Activated CD4-positive, alpha-beta memory T cell treated with anti-CD3 and anti-CD28 coated beads, Interleukin-2, amount 10 ng/mL, durations not matched to agents 7 days and 5 days (primary cell): Measurements from ENCODE around the gene ACRBP. TPM values are rescaled to one million over a fixed set of nuclear protein-coding genes. Genes with fewer than 3 reads are reported as not detected.
A peak's percentile ranks its signal among the peaks of the same experiment; 100 is the strongest.

Experiments
- CTCF ChIA-PET: fragments of 350-600 bp; sonication (Branson Sonifier 250); formaldehyde crosslinking; loops from one replicate; lab custom pipeline; 2021; ENCODE audit warnings: antibody characterized with exemption, inconsistent platforms; lab: Charles Lee
- POLR2A ChIA-PET: fragments of 350-600 bp; sonication (Branson Sonifier 250); formaldehyde crosslinking; loops from one replicate; lab custom pipeline; 2021; ENCODE audit warnings: antibody characterized with exemption; lab: Charles Lee
- DNase-seq: peaks from one replicate; pipeline ENCODE4 v3.0.0-alpha.2; 2020
- H3K27ac Mint-ChIP-seq: one replicate; pipeline ENCODE4 v1.8.0; 2021; ENCODE audit warnings: mild to moderate bottlenecking, mixed read lengths
- H3K27me3 Mint-ChIP-seq: one replicate; pipeline ENCODE4 v1.8.0; 2021; ENCODE audit warnings: mixed read lengths
- H3K36me3 Mint-ChIP-seq: one replicate; pipeline ENCODE4 v1.8.0; 2021; ENCODE audit warnings: low read depth, mixed read lengths
- H3K4me1 Mint-ChIP-seq: one replicate; pipeline ENCODE4 v1.8.0; 2021; ENCODE audit warnings: mixed read lengths
- H3K4me3 Mint-ChIP-seq: one replicate; pipeline ENCODE4 v1.8.0; 2021; ENCODE audit warnings: mild to moderate bottlenecking, mixed read lengths
- H3K9me3 Mint-ChIP-seq: one replicate; pipeline ENCODE4 v1.8.0; 2021; ENCODE audit warnings: mixed read lengths
- total RNA-seq, 2 experiments: library from RNA; stranded (reverse); gene quantifications; one replicate each; pipeline ENCODE4 v1.2.3, GENCODE V29; 2021

Gene ACRBP
- total RNA-seq, 2 experiments from 2014 or later, result 1.8 TPM

DNA sequence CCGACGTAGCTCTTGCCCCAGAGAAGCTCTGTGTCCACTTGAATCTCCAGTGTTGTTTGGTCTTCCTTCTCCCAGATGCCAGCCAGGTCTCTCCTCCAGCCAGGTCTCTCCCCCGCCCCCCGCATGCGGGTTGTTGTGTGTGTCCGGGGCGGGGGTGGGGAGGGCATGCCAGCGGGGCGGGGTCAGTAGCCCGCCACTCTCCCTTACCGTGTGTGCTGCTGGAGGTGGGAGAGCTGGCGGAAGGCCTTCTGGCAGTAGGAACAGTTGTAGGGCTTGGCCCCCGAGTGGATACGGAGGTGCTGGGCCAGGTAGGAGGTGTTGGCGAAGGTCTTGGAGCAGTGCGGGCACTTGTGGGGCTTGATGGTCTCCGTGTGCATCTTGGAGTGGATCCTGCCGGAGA, 24.9 kb upstream of the ACRBP start:
- no peak overlapping the region for H3K27ac Mint-ChIP-seq
- no peak for DNase-seq
- H3K27me3 Mint-ChIP-seq, result no peaks in the 10 kb centered on the region
- no peaks in the 10 kb centered on the region for H3K4me1 Mint-ChIP-seq
- POLR2A ChIA-PET, result no interaction called here
- peaks cover 84% of the 10 kb centered on the region for H3K36me3 Mint-ChIP-seq
- CTCF ChIA-PET, result interaction anchor here (0.8 kb wide), 1 partner anchor 57 kb away, joined by 3 read pairs; no protein-coding TSS in a partner anchor
- H3K9me3 Mint-ChIP-seq, result no peaks in the 10 kb centered on the region
- no peak overlapping the region for H3K4me3 Mint-ChIP-seq

DNA sequence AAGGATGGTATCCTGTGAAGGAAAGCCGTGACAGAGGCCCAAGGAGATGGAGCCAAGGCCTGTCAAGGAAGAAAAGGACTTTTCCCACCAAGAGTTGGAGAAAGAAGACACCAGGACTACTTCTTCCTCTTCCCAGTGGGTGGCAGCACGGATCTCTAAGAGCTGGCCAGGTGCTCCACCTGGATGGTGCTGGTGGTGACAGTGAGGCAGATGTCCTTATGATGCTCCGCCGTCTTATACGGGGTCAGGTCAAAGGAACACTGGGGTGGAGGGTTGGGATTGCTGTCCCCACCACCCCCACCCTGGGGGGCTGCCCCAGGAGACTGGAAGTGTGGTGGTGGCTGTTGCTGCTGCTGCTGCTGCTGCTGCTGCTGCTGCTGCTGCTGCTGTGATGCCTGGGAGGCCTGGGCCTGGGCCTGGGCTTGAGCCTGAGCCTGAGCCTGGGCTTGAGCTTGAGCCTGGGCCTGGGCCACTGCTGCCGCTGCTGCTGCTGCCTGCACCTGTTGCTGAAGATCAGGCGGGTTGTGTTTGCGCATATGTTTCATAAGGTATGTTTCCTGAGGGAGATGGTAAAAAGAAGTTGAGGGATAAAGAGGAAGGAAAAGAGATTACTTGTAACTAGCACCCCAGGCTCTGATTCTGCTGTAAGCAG, 20.5 kb upstream of the ACRBP start:
- peaks cover 18% of the 10 kb centered on the region for H3K4me1 Mint-ChIP-seq
- CTCF ChIA-PET, result interaction anchor here (0.6 to 1.5 kb wide), 2 partner anchors 85 to 497 kb away, joined by 3 to 4 read pairs; partner anchors contain the start of gene MLF2
- H3K36me3 Mint-ChIP-seq, result peaks cover 68% of the 10 kb centered on the region
- no peak overlapping the region for H3K27ac Mint-ChIP-seq
- peaks cover 2% of the 10 kb centered on the region for H3K9me3 Mint-ChIP-seq
- H3K27me3 Mint-ChIP-seq, result no peaks in the 10 kb centered on the region
- POLR2A ChIA-PET, result interaction anchor here (1.0 to 1.9 kb wide), 3 partner anchors 8 to 18 kb away, joined by 3 to 5 read pairs (median 3); no protein-coding TSS in a partner anchor
- DNase-seq, result no peak
- H3K4me3 Mint-ChIP-seq, result no peak overlapping the region

DNA sequence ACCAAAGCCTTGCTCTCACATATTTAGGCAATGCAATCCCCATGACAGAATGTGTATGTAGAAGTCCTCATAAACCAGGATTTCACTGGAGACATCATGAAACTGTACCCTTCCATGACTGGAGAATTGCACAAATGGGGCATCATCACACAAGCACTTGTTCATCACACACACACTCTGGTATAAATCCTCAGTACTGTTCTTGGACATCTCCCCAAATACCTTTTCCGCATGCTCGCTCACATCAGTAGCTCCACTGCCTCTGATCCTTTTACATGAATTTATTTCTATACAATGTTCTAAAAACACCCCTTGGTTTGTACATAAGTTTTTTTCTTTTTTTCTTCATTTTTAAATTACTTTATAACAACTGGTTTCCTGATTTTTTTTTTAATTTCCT, 19.0 kb upstream of the ACRBP start:
- POLR2A ChIA-PET, result interaction anchor here (0.9 to 1.9 kb wide), 2 partner anchors 20 to 23 kb away, joined by 3 to 5 read pairs; partner anchors contain the start of gene ZNF384
- Mint-ChIP-seq H3K4me1 (peaks cover 26% of the 10 kb centered on the region), H3K36me3 (peaks cover 53% of the 10 kb centered on the region)

DNA sequence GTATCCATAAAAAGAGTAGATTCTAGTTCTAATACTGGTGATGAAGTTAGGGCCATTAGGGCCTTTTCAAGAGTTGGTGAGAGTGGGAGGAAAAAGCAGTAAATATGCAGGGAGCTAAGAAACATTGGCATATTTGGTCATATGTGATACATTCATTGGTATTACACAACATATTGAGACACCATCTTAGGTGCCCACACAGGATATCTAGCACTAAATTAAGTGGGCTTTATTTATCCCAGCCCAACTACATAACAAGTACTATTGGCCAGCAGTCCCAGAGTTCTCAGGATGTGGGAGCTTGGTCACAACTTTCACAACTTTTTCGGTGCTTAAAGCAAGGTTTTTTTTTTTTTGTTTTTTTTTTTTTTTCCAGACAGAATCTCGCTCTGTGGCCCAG, 17.7 kb upstream of the ACRBP start:
- POLR2A ChIA-PET, result interaction anchor here (0.6 to 3.1 kb wide), 7 partner anchors 9 to 125 kb away, joined by 3 to 36 read pairs (median 3); partner anchors contain the start of genes COPS7A, NOP2 and ZNF384
- DNase-seq, result no peak
- Mint-ChIP-seq H3K36me3 (peaks cover 43% of the 10 kb centered on the region), H3K9me3 (peaks cover 2% of the 10 kb centered on the region), H3K4me1 (peaks cover 29% of the 10 kb centered on the region), H3K27ac (no peak overlapping the region), H3K27me3 (no peaks in the 10 kb centered on the region), H3K4me3 (no peak overlapping the region)
- CTCF ChIA-PET, result interaction anchor here (0.6 to 2.2 kb wide), 5 partner anchors 10 to 59 kb away, joined by 3 to 12 read pairs (median 4); partner anchors contain the start of gene COPS7A

More for the DNA sequence above, 19.0 kb upstream of the ACRBP start:
- Mint-ChIP-seq H3K27me3 (no peaks in the 10 kb centered on the region), H3K4me3 (no peak overlapping the region), H3K9me3 (peaks cover 2% of the 10 kb centered on the region), H3K27ac (no peak overlapping the region)
- no peak for DNase-seq
- CTCF ChIA-PET, result interaction anchor here (1.5 kb wide), 1 partner anchor 8 kb away, joined by 3 read pairs; no protein-coding TSS in a partner anchor

- peak within 1 kb of the TSS; percentile 86 for H3K27ac Mint-ChIP-seq
- H3K27me3 Mint-ChIP-seq, result no peaks in the 10 kb centered on the region
- peak within 1 kb of the TSS; percentile 96 for H3K4me3 Mint-ChIP-seq
- peaks cover 33% of the 10 kb centered on the region for H3K36me3 Mint-ChIP-seq
- H3K9me3 Mint-ChIP-seq, result peaks cover 2% of the 10 kb centered on the region
- peak; percentile 98 for DNase-seq
- ChIA-PET CTCF (interaction anchor here (0.7 to 2.2 kb wide), 4 partner anchors 21 to 61 kb away, joined by 4 to 12 read pairs (median 6); partner anchors contain the start of genes COPS7A and ZNF384), POLR2A (interaction anchor here (1.0 to 3.1 kb wide), 5 partner anchors 26 to 95 kb away, joined by 5 to 36 read pairs (median 7); partner anchors contain the start of genes COPS7A, NOP2 and ZNF384)
- peaks cover 30% of the 10 kb centered on the region for H3K4me1 Mint-ChIP-seq
Observed at GRCh38 chr12:6662906-6663742, 15.9 kb upstream of the ACRBP start, which contains the start of gene ING4. Gene ING4 (minus strand): TSS chr12:6663119. CDS start chr12:6663101, 18 bp downstream.

- Mint-ChIP-seq H3K4me3 (peak overlapping the region; percentile 96), H3K36me3 (peaks cover 29% of the 10 kb centered on the region), H3K9me3 (peaks cover 2% of the 10 kb centered on the region), H3K4me1 (peaks cover 30% of the 10 kb centered on the region), H3K27me3 (no peaks in the 10 kb centered on the region), H3K27ac (peak overlapping the region; percentile 86)
- CTCF ChIA-PET, result interaction anchor here (1.5 kb wide), 1 partner anchor 42 kb away, joined by 6 read pairs; no protein-coding TSS in a partner anchor
- POLR2A ChIA-PET, result no interaction called here
- DNase-seq, result no peak
Observed at GRCh38 chr12:6662602-6662905, 15.3 kb upstream of the ACRBP start.

DNA sequence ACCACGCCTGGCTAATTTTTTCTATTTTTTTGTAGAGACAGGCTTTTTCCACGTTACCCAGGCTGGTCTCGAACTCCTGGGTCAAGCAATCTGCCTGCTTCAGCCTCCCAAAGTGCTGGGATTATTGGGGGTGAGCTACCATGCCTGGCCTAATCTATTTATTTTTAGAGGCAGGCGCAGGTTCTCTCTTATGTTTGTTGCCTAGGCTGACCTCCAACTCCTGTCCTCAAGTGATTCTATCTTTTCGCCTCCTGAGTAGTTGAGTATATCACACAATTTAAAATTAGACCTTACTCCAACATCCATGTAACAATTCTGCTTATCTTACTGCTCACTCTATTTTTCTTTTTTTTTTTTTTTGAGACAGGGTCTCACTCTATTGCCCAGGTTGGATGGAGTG, 6.8 kb upstream of the ACRBP start:
- POLR2A ChIA-PET, result no interaction called here
- CTCF ChIA-PET, result no interaction called here
- Mint-ChIP-seq H3K4me3 (no peak overlapping the region), H3K9me3 (no peaks in the 10 kb centered on the region), H3K27ac (no peak overlapping the region), H3K4me1 (no peaks in the 10 kb centered on the region), H3K27me3 (no peaks in the 10 kb centered on the region), H3K36me3 (peaks cover 36% of the 10 kb centered on the region)
- no peak for DNase-seq

GRCh38 chr12:6653342-6653741, 6.1 kb upstream of the ACRBP start:
- CTCF ChIA-PET, result no interaction called here
- no peaks in the 10 kb centered on the region for H3K9me3 Mint-ChIP-seq
- no peaks in the 10 kb centered on the region for H3K4me1 Mint-ChIP-seq
- POLR2A ChIA-PET, result no interaction called here
- peaks cover 33% of the 10 kb centered on the region for H3K36me3 Mint-ChIP-seq
- H3K4me3 Mint-ChIP-seq, result no peak overlapping the region
- H3K27ac Mint-ChIP-seq, result no peak overlapping the region
- no peak for DNase-seq
- H3K27me3 Mint-ChIP-seq, result no peaks in the 10 kb centered on the region

DNA sequence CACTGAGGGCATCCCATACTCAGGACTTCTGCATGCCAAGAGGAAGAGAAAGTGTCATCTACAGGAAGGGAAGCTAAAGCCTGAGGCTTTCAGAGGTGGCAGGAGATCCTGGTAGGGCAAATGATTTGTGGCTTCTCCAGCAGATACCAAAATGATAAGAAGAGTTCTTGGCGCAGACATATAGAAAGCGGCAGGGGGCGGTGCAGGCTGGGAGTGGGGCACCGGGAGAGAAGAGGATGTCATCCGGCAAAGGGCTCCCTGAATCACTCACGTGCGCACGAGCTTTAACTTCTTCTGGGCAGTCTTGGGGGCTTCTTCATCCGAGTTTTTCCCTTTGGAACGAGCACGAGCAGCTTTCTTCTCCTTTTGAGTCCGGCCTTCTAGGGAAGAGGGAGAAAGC, 5.2 kb upstream of the ACRBP start:
- Mint-ChIP-seq H3K27ac (peak overlapping the region; percentile 7), H3K4me3 (no peak overlapping the region), H3K36me3 (peaks cover 35% of the 10 kb centered on the region), H3K27me3 (no peaks in the 10 kb centered on the region), H3K4me1 (no peaks in the 10 kb centered on the region), H3K9me3 (no peaks in the 10 kb centered on the region)
- POLR2A ChIA-PET, result no interaction called here
- CTCF ChIA-PET, result interaction anchor here (0.6 to 0.7 kb wide), 2 partner anchors 32 to 36 kb away, joined by 4 read pairs; no protein-coding TSS in a partner anchor
- no peak for DNase-seq

- Mint-ChIP-seq H3K9me3 (no peaks in the 10 kb centered on the region), H3K27ac (no peak overlapping the region), H3K4me1 (peaks cover 9% of the 10 kb centered on the region), H3K36me3 (peaks cover 41% of the 10 kb centered on the region), H3K27me3 (peaks cover 2% of the 10 kb centered on the region), H3K4me3 (no peak overlapping the region)
- DNase-seq, result no peak
- ChIA-PET POLR2A (no interaction called here), CTCF (no interaction called here)
Observed at GRCh38 chr12:6650832-6651231, 3.6 kb upstream of the ACRBP start.

GRCh38 chr12:6646276-6647082, 753 bp downstream of the ACRBP start:
- H3K27ac Mint-ChIP-seq, result no peak overlapping the region
- ChIA-PET POLR2A (interaction anchor here (0.6 kb wide), 1 partner anchor 17 kb away, joined by 3 read pairs; no protein-coding TSS in a partner anchor), CTCF (interaction anchor here (1.9 kb wide), 1 partner anchor 38 kb away, joined by 4 read pairs; no protein-coding TSS in a partner anchor)
- H3K36me3 Mint-ChIP-seq, result peaks cover 38% of the 10 kb centered on the region
- peaks cover 15% of the 10 kb centered on the region for H3K27me3 Mint-ChIP-seq
- peak overlapping the region; percentile 47 for H3K4me3 Mint-ChIP-seq
- H3K9me3 Mint-ChIP-seq, result peaks cover 29% of the 10 kb centered on the region
- H3K4me1 Mint-ChIP-seq, result peaks cover 12% of the 10 kb centered on the region
- no peak for DNase-seq

GRCh38 chr12:6644903-6645302, 2.3 kb downstream of the ACRBP start:
- Mint-ChIP-seq H3K4me1 (peaks cover 12% of the 10 kb centered on the region), H3K9me3 (peaks cover 29% of the 10 kb centered on the region), H3K4me3 (no peak overlapping the region), H3K27ac (no peak overlapping the region), H3K36me3 (peaks cover 30% of the 10 kb centered on the region), H3K27me3 (peaks cover 18% of the 10 kb centered on the region)
- DNase-seq, result no peak
- CTCF ChIA-PET, result interaction anchor here (0.5 to 0.9 kb wide), 2 partner anchors 39 to 168 kb away, joined by 3 to 4 read pairs; no protein-coding TSS in a partner anchor
- POLR2A ChIA-PET, result interaction anchor here (2.2 kb wide), 1 partner anchor 13 kb away, joined by 8 read pairs; no protein-coding TSS in a partner anchor
